Activated CD4-positive, alpha-beta T cell treated with anti-CD3 and anti-CD28 coated beads, Interleukin-2, amount 50 U/mL, for 24 hours (primary cell): ENCODE results near the gene TAF8.

Source experiments
- DNase-seq, 2 donors: peaks; one replicate each; pipeline ENCODE4 v3.0.0-alpha.2; 2020; ENCODE audit warnings: low read depth in 1 of 2, low spot score in 1 of 2

Gene TAF8

DNA sequence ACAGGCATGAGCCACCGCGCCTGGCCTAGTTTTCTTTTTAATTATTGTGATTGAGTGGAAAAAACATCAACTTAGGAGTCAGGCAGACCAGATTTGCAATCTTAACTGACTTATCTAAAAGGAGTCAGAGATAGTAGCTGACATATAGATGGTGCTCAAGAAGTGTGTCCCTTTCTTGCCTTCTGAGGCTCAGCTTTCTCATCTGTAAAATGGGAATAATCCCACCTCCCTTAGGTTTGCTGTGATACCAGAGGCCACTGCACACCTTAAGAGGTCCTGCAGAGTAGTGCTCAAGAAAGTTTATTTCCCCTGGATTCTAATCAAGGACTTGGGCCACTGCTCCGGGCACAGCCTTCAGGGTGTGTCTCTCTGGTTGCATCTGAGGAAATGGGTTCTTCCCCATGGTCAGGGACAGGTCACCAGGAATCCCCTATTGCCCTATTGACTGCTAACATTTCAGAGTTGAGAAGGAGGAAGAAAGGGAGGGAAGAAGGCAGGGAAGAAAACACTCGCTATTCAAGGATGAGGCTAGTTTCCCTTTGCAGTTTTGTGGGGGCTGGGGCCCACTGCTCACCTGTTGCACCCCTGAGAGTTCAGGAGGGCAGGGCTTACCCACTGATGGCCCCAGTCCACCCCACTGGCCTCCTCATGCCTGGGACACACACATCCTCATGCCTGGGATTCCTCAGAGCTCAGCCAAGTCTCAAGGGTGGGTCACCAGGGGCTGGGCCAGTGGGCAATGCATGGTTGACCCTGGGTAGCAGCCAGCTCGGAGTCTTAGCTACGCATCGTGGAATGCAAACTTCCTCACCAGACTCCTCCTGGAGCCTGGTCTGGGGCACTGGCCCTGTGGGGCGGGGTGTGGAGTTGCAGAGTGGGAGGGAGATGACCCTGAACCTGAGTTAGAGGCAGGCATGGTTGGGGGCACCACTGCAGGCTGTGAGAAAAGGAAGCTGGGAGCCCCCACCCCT, 70.9 kb downstream of the TAF8 start:
- no peak for DNase-seq

DNA sequence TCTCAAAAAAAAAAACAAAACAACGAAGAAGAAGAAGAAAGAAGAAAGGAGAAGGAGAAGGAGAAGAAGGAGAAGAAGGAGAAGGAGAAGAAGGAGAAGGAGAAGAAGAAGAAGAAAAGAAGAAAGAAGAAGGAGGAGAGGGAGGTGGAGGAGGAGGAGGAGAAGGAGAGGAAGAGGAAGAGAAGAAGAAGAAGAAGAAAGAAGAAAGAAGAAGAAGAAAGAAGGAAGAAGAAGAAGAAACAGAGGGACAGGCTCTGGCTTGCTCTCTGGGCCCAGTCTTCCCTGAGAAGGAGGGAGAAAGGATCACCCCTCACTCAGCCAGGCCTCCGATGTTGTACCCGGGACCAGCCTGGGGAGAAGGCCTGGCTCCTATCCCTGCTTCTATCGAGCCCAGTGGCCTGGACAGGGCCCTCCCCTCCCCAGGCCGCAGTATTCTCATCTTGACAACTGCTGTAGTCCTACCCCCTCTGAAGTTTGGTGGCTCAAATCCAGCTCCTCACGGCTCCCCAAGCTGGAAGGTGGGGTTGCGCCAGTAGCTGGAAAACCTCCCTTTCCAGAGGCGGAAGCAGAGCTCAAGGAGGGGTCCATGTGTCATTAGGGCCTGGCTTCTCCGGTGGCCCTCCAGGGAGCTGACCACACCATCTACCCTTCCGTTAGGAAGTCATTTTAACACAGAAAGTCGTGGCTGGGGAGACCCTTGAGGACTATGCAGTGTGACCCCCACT, 73.2 kb downstream of the TAF8 start:
- DNase-seq = no peak

DNA sequence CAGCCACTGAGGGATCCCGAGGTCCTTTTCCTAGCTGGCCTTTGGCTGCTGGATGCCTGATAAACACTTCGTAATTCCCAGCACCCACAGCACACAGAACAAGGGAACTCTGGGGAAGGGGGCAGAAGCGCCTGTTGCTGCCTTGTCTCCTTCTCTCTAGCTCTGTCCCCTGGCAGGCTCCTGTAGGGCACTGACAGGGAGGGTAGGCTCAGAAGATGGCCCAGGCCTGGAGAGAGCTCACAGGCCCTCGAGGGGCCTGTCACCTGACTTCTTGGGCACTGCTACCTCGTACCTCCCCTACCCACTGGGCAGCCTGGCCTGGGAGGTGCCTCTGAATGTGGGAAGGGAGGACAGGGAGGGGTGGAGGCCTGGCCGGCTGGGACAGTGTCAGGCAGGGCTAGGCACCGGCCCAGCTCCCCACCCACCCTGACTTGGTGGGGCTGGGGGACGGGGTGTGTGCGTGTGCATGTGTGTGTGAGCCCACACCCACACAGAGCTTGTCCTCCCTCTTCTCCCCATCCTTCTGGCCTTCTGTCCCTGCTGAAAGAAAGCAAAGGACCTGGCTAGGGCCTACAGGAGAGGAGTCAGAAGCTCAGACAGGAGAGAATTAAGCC, 74.0 kb downstream of the TAF8 start:
- no peak for DNase-seq

DNA sequence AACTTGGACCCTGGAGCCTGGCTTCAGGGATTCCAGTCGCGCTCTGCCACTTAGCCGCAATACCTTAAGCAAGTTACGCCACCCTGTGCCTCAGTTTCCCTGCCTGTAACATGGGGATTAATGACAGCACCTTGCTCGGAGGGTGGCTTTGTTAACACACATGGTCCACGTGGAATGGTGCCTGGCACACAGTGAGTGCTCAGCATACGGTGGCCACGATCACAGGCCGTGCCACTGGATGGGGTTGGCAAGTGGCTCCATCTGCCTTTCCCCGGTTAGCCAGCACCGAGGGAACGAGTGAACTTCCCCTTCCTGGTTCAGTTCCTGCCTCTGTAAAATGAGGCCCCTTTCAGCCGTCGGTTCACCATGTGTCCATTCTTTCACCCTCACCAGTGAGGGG, 74.9 kb downstream of the TAF8 start:
- no peak for DNase-seq

DNA sequence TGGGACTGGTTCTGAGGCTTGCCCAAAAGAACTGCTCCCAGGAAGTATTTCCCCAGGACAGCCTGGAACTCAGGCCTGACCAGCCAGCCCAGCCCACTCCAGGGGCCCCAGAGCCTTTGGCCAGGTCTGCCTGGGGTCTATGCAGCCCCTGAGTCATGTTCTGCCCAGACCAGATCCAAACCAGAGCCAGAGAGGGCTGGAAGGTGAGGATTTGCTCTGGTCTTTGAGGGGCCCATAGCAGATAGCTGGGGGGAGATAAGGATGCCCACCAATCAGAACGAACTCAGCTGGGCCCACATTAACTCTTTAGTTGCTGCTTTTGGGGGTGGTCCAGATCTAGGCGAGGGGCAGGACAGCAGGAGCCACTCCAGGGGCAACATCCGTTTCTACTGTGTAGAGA, 75.3 kb downstream of the TAF8 start:
- DNase-seq = no peak

DNA sequence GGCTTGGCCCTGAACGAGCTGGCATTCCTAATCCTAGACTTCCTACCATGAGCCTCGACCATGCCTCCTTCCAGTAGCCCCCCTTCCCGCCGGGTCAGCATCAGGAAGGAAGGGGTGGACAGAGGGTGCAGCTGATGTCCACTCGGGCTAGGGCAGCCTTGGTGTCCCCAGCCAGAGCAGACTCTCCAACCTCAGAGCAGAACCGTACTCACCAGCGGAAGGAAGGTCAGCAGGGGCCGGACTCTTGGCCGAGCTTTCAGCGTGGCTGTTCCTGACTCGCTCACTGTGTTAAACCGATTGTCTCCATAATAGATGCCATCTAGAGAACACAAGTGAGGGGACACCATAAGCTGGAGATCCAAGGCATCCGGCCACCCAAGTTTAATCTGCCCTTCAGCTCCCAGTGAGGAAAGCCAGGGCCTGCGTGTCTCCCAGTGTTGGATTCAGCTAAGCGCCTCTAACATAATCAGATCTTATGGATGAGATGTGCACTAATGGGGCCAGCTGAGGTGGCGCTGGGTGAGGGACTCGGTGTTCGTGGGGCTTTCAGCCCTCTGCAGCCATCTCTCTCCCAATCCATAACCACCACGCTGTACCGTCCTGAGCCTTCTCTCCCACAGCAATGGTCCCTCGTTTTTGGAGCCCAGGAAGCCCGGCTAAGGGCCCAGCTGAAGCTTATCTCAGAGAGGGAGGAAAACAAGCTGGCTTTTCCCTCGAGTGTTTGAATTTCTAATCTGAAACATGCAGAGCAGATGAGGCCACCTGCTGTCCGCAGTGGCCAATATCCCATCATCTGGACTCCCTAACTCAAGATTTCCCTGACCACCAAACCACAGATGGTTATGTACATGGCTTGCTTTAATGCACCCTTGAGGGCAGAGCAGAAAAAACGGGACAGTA, 78.4 kb downstream of the TAF8 start:
- no peak for DNase-seq

DNA sequence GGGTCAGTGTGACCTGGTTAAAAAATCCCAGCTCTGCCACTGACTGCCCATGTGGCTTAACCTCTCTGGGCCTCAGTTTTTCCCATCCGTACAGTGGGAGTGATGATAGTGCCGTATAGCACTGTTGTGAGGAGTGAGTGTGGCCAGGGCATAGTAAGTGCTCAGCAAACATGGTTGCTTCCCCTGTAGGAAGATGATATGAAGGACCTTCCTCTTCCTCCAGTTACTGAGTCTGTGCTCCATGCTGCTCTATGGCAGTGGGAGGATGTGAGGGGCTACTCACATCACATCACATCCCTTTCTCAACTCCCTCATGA, 79.0 kb downstream of the TAF8 start:
- DNase-seq = no peak

DNA sequence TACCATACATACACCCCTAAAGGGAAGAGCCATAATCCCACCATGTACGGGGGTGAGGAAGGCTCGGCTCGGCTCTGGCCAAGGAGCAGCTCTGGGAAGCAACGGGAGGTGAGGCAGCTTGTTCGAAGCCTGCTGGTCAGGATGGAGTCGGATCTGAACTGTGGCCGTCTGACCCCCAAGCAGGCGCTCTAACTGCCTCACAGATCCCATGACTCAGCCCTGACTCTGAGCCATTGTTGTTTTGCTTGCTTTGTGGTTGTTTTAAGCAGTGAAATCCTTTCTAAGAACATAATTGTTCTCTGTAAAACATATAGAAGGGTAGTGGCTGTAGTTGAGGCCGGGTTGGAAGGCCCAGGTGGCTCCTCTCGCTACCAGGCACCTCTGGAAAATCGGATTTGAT, 81.2 kb downstream of the TAF8 start:
- DNase-seq = no peak

DNA sequence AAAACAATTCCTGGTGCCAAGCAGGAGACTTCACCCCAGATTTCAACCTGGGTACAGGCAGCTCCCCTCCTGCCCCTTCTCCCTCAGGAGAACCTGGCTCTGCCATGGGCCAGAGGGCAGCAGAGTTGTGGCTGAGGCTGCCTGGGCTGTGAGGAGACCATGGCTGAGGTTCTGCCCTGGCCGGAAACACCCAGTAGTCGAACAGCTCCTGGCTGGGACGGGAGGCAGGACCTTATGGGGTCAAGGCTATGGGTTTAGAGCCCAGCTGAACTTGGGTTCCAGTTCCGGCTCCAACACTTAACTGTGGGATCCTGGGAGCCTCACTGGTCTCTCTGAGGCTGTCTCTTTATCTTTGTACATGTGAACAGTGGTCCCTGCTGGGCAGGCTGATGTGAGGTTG, 83.6 kb downstream of the TAF8 start:
- no peak for DNase-seq

DNA sequence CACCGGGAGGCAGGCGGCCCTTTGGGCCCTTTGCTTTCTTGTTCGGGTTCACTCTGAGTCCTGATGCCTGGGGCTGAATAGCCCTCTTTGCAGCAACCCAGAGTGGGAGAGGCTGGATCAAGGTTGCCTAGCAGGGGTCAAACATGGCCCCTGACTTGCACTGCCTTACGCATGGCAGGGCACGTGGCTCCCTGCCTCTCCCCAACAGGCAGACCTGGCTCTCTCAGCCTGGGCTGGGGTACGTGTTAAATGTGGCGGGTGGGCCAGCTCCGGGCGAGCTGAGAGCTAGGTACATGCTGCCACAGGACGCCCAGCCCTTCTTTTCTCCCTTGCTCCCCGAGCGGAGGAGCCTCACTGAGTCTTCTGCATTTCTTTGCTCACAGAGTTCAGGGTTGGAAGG, 84.8 kb downstream of the TAF8 start:
- DNase-seq = no peak

DNA sequence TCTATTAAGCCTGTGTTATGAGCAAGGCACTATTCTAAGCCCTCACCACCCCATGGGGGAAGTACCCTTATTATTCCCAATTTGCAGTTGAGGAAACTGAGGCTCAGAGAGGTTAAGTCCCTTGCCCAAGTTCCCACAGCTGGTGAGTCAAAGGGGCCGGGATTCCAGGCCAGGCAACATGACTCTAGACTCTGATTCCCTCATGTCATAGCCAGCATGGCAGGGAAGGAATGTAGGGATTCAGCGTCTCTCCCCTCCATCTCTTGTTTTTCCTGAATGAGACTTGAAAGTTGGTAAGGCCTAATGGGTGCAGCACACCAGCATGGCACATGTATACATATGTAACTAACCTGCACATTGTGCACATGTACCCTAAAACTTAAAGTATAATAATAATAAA, 85.4 kb downstream of the TAF8 start:
- no peak for DNase-seq

DNA sequence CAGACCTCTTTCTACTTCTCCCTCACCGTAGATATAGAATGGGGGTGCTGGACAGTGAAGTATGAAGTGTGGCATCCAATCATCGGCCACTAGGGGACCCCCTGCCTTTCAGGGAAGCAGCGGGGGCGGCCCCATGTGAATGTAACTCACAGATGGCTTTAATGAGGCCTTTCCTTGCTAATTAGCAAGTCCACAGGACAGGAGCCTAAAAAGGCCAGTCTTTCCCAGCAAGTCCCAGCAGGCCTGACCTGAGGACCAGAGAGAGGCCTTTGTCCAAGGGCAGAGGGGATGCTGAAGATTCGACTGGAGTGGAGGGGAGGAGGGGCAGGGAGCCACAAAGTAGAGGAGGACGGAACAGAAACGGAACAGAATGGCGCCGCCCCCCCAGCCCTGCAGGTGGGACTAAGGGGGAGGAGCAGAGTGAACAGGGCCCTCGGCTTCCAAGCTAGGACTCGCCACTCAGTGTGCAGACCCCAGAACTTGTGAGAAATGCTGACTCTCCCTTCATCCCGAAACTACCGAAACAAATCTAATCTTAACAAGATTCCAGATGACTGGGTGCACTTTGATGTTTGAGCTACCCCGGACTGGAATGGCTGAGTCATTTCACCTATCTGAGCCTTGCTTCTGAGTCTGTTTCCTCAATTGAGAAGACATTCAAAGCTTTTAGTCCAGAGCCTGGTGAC, 86.3 kb downstream of the TAF8 start:
- DNase-seq = peak; percentile 2 to 27
